ENCODE results near the gene MBNL1. TPM values are rescaled to one million over a fixed set of nuclear protein-coding genes. Genes with fewer than 3 reads are reported as not detected.

MBNL1 gene
- polyA plus RNA-seq, 1 donor (not counting 4 experiments of a cell fraction or from before 2014, with no cell fraction given), result 58.3 TPM

DNA sequence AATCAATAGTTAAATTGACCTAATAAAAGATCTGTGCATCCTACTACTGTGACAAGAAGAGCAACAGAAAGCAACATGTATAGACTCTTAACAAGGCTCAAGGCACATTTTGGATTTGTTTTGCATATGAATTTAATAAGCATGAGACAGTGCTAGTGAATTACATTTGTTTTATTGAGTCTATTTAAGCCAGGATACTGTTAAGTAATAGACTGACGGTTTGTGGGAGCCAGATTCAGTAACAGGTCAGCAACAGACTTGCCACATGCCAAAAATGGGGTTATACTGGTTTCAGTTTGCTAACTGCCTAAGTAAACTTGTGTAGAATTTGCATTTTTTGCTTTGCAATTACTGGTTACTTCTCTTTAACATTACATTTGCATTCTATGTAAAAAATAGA, 54.0 kb downstream of the MBNL1 start:
- Histone ChIP-seq H3K9ac (ENCODE audit: control insufficient read depth, extremely low read depth, insufficient read depth, low read length) (no peak overlapping the region), H3K27ac (ENCODE audit: control insufficient read depth, insufficient read depth, low read length) (no peak overlapping the region), H3K9me3 (ENCODE audit: control insufficient read depth, low read depth, low read length) (no peaks in the 10 kb centered on the region), H4K20me1 (ENCODE audit: control insufficient read depth, extremely low read depth, insufficient read depth, low read length) (no peaks in the 10 kb centered on the region), H3K4me2 (ENCODE audit: control insufficient read depth, extremely low read depth, insufficient read depth, low read depth, low read length) (no peak overlapping the region), H3K27me3 (ENCODE audit: control insufficient read depth, extremely low read depth, insufficient read depth, low read length) (no peaks in the 10 kb centered on the region), H3K4me1 (ENCODE audit: control insufficient read depth, extremely low read depth, insufficient read depth, low read length) (peaks cover 3% of the 10 kb centered on the region), H3K4me3 (ENCODE audit: control insufficient read depth in 2 of 3, extremely low read depth in 1 of 3, insufficient read depth in 2 of 3, low read depth in 1 of 3, low read length in 3 of 3) (no peak overlapping the region), H3K79me2 (ENCODE audit: control insufficient read depth, insufficient read depth, low read length) (peaks cover 73% of the 10 kb centered on the region), H2AFZ (ENCODE audit: control insufficient read depth, low read length) (no peak overlapping the region), H3K9me1 (ENCODE audit: control insufficient read depth, extremely low read depth, insufficient read depth, low read length) (no peaks in the 10 kb centered on the region), H3K36me3 (ENCODE audit: control insufficient read depth in 2 of 2, extremely low read depth in 1 of 2, insufficient read depth in 2 of 2, low read length in 2 of 2) (no peaks in the 10 kb centered on the region)
- DNase-seq (ENCODE audit: low read depth, low spot score) (no peak), FAIRE-seq (no peak)
- dilution Hi-C loops (cut with MboI; ENCODE audit: extremely low pct_ligation_motif_present, low sequenced_read_pairs), result no loop called here
- TF ChIP-seq EZH2 (IDR thresholded peaks at IDR 0.05; ENCODE audit: low read length), result no peak
- TF ChIP-seq, protein P1, sequence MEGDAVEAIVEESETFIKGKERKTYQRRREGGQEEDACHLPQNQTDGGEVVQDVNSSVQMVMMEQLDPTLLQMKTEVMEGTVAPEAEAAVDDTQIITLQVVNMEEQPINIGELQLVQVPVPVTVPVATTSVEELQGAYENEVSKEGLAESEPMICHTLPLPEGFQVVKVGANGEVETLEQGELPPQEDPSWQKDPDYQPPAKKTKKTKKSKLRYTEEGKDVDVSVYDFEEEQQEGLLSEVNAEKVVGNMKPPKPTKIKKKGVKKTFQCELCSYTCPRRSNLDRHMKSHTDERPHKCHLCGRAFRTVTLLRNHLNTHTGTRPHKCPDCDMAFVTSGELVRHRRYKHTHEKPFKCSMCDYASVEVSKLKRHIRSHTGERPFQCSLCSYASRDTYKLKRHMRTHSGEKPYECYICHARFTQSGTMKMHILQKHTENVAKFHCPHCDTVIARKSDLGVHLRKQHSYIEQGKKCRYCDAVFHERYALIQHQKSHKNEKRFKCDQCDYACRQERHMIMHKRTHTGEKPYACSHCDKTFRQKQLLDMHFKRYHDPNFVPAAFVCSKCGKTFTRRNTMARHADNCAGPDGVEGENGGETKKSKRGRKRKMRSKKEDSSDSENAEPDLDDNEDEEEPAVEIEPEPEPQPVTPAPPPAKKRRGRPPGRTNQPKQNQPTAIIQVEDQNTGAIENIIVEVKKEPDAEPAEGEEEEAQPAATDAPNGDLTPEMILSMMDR (optimal IDR thresholded peaks at IDR 0.05 in 1 of 3, IDR thresholded peaks at IDR 0.05 in 1 of 3, conservative IDR thresholded peaks at IDR 0.05 in 1 of 3; ENCODE audit: extremely low read depth in 1 of 3, insufficient read depth in 2 of 3, low read length in 3 of 3), result no peak

DNA sequence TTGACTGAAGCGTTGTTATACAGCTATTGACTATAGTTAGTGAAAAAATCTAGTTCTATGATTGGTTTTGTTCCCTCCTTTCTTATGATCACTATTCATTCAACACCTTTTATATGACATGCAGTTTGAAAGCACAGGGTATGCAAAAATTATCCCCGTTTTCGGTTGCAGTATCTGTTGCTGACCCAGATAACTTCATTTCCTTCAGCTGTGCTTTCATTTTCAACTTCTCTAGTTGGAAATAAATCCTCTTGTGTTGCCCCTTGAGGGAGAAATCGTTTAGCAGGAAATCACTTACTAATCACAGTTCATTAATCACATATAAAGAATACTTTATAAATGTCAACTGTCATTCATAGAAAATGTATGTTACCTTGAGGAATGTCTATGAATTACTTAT, 55.1 kb downstream of the MBNL1 start:
- no peak for TF ChIP-seq EZH2 (IDR thresholded peaks at IDR 0.05; ENCODE audit: low read length)
- TF ChIP-seq, protein P1 (optimal IDR thresholded peaks at IDR 0.05 in 1 of 3, IDR thresholded peaks at IDR 0.05 in 1 of 3, conservative IDR thresholded peaks at IDR 0.05 in 1 of 3; ENCODE audit: extremely low read depth in 1 of 3, insufficient read depth in 2 of 3, low read length in 3 of 3), result no peak
- FAIRE-seq, result no peak
- peaks cover 67% of the 10 kb centered on the region for H3K79me2 ChIP-seq (ENCODE audit: control insufficient read depth, insufficient read depth, low read length)
- no peaks in the 10 kb centered on the region for H3K9me3 ChIP-seq (ENCODE audit: control insufficient read depth, low read depth, low read length)
- H3K9ac ChIP-seq (ENCODE audit: control insufficient read depth, extremely low read depth, insufficient read depth, low read length), result no peak overlapping the region
- H3K4me3 ChIP-seq (ENCODE audit: control insufficient read depth in 2 of 3, extremely low read depth in 1 of 3, insufficient read depth in 2 of 3, low read depth in 1 of 3, low read length in 3 of 3), result no peak overlapping the region
- DNase-seq (ENCODE audit: low read depth, low spot score), result no peak
- no peak overlapping the region for H2AFZ ChIP-seq (ENCODE audit: control insufficient read depth, low read length)
- dilution Hi-C loops (cut with MboI; ENCODE audit: extremely low pct_ligation_motif_present, low sequenced_read_pairs), result no loop called here
- no peaks in the 10 kb centered on the region for H3K27me3 ChIP-seq (ENCODE audit: control insufficient read depth, extremely low read depth, insufficient read depth, low read length)
- H3K4me2 ChIP-seq (ENCODE audit: control insufficient read depth, extremely low read depth, insufficient read depth, low read depth, low read length), result no peak overlapping the region
- H3K4me1 ChIP-seq (ENCODE audit: control insufficient read depth, extremely low read depth, insufficient read depth, low read length), result peaks cover 11% of the 10 kb centered on the region
- no peaks in the 10 kb centered on the region for H3K9me1 ChIP-seq (ENCODE audit: control insufficient read depth, extremely low read depth, insufficient read depth, low read length)
- H3K27ac ChIP-seq (ENCODE audit: control insufficient read depth, insufficient read depth, low read length), result no peak overlapping the region
- no peaks in the 10 kb centered on the region for H3K36me3 ChIP-seq (ENCODE audit: control insufficient read depth in 2 of 2, extremely low read depth in 1 of 2, insufficient read depth in 2 of 2, low read length in 2 of 2)
- H4K20me1 ChIP-seq (ENCODE audit: control insufficient read depth, extremely low read depth, insufficient read depth, low read length), result no peaks in the 10 kb centered on the region
